ENCODE data around the gene GRB7.

DNA sequence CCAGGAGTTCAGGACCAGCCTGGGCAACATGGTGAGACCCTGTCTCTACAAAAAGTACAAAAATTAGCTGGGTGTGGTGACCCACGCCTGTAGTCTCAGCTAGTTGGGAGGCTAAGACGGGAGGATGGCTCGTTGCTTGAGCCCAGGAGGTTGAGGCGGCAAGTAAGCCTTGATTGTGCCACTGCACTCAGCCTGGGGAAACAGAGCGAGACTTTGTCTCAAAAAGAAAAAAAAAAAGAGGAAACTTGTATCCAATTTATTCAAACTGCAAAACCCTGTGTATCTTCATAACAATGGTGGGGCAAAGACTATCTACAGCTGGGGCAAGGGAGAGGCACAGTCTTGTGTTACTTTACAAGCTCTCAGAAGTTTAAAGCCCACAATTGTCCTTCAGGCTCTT is 21.5 kb downstream of the GRB7 start:
- no peak for TF ChIP-seq CTCF (IDR thresholded peaks at IDR 0.05 in 8 of 11, conservative IDR thresholded peaks at IDR 0.05 in 3 of 11)
- TF ChIP-seq POLR2AphosphoS5 (IDR thresholded peaks at IDR 0.05) = peak; percentile 22 to 71 (median 37)

All from spleen (tissue), 7 donors.